Calu3 (cell line): Measurements from ENCODE around the gene DIAPH1. TPM values are rescaled to one million over a fixed set of nuclear protein-coding genes. Genes with fewer than 3 reads are reported as not detected.

Experiments used
- BruUV-seq: library from RNA; stranded (reverse); fragments of 400-500 nt; replicated peaks from 2 replicates; lab custom pipeline; 2021; lab: Mats Ljungman, UMichigan
- CTCF ChIA-PET: fragments of 300-600 bp; sonication (Branson Sonifier 250); formaldehyde crosslinking; loops from one replicate; lab custom pipeline; 2022; ENCODE audit warnings: antibody characterized with exemption; lab: Charles Lee
- DNase-seq: peaks from one replicate; pipeline ENCODE4 v3.0.0; 2022
- H3K27ac Mint-ChIP-seq: one replicate; pipeline ENCODE4 v1.8.0; 2022; ENCODE audit warnings: mixed read lengths; ENCODE audit not compliant: unreplicated experiment
- H3K27me3 Mint-ChIP-seq: one replicate; pipeline ENCODE4 v1.8.0; 2022; ENCODE audit warnings: mixed read lengths; ENCODE audit not compliant: unreplicated experiment
- H3K36me3 Mint-ChIP-seq: one replicate; pipeline ENCODE4 v1.8.0; 2022; ENCODE audit warnings: mild to moderate bottlenecking, moderate library complexity, mixed read lengths; ENCODE audit not compliant: insufficient read depth, unreplicated experiment
- H3K4me1 Mint-ChIP-seq: one replicate; pipeline ENCODE4 v1.8.0; 2022; ENCODE audit warnings: mild to moderate bottlenecking, low read depth, mixed read lengths; ENCODE audit not compliant: unreplicated experiment
- H3K4me3 Mint-ChIP-seq: one replicate; pipeline ENCODE4 v1.8.0; 2022; ENCODE audit warnings: mild to moderate bottlenecking, low read depth, moderate library complexity, mixed read lengths; ENCODE audit not compliant: unreplicated experiment
- H3K9me3 Mint-ChIP-seq: one replicate; pipeline ENCODE4 v1.8.0; 2022; ENCODE audit warnings: low read depth, mixed read lengths; ENCODE audit not compliant: unreplicated experiment
- CTCF ChIP-seq: fragments of 200-600 bp; IDR thresholded peaks from one replicate; pipeline ENCODE4 v1.8.0; 2022; ENCODE audit warnings: antibody characterized with exemption; ENCODE audit not compliant: unreplicated experiment
- intact Hi-C: fragments of 100-400 bp; cut with micrococcal nuclease; formaldehyde crosslinking; loops from one replicate; pipeline ENCODE4 v1.10.0; 2022; ENCODE audit not compliant: unreplicated experiment
- total RNA-seq: library from RNA; stranded (reverse); gene quantifications from 2 replicates; pipeline ENCODE4 v1.2.3, GENCODE V29; 2022

DIAPH1 gene
- total RNA-seq, 1 experiment from 2014 or later: 219 TPM

GRCh38 chr5:141517880-141518617 is 100.8 kb downstream of the DIAPH1 start:
- TF ChIP-seq CTCF: no peak
- intact Hi-C loops: no loop called here
- peaks cover 77% of the 10 kb centered on the region for H3K36me3 Mint-ChIP-seq
- H3K27me3 Mint-ChIP-seq: no peaks in the 10 kb centered on the region
- H3K9me3 Mint-ChIP-seq: no peaks in the 10 kb centered on the region
- peaks cover 40% of the 10 kb centered on the region for H3K4me1 Mint-ChIP-seq
- H3K4me3 Mint-ChIP-seq: no peak overlapping the region
- H3K27ac Mint-ChIP-seq: peak overlapping the region; percentile 62
- CTCF ChIA-PET: interaction anchor here (0.6 kb wide), 2 partner anchors 9 to 131 kb away, joined by 3 to 7 read pairs; no protein-coding TSS in a partner anchor
- DNase-seq: no peak
- no TSS peak for BruUV-seq

GRCh38 chr5:141517312-141517711 is 101.5 kb downstream of the DIAPH1 start:
- H3K4me3 Mint-ChIP-seq: no peak overlapping the region
- H3K27me3 Mint-ChIP-seq: no peaks in the 10 kb centered on the region
- DNase-seq: no peak
- intact Hi-C loops: no loop called here
- no peaks in the 10 kb centered on the region for H3K9me3 Mint-ChIP-seq
- H3K4me1 Mint-ChIP-seq: peaks cover 33% of the 10 kb centered on the region
- H3K36me3 Mint-ChIP-seq: peaks cover 83% of the 10 kb centered on the region
- BruUV-seq: no TSS peak
- CTCF ChIA-PET: interaction anchor here (0.6 kb wide), 1 partner anchor 963 kb away, joined by 3 read pairs; no protein-coding TSS in a partner anchor
- H3K27ac Mint-ChIP-seq: peak overlapping the region; percentile 62
- no peak for TF ChIP-seq CTCF

- intact Hi-C loops: no loop called here
- H3K36me3 Mint-ChIP-seq: peaks cover 83% of the 10 kb centered on the region
- no peak overlapping the region for H3K4me3 Mint-ChIP-seq
Observed at GRCh38 chr5:141516672-141517025, 102.2 kb downstream of the DIAPH1 start.

GRCh38 chr5:141515946-141516671 is 102.7 kb downstream of the DIAPH1 start:
- H3K36me3 Mint-ChIP-seq: peaks cover 83% of the 10 kb centered on the region
- no peak overlapping the region for H3K4me3 Mint-ChIP-seq
- BruUV-seq: no TSS peak
- intact Hi-C loops: no loop called here
- peak overlapping the region; percentile 25 for H3K27ac Mint-ChIP-seq
- H3K9me3 Mint-ChIP-seq: no peaks in the 10 kb centered on the region
- no peak for TF ChIP-seq CTCF
- DNase-seq: no peak
- CTCF ChIA-PET: no interaction called here
- H3K4me1 Mint-ChIP-seq: peaks cover 21% of the 10 kb centered on the region
- H3K27me3 Mint-ChIP-seq: no peaks in the 10 kb centered on the region

More at GRCh38 chr5:141516672-141517025, 102.2 kb downstream of the DIAPH1 start:
- Mint-ChIP-seq H3K27ac (peak overlapping the region; percentile 25), H3K27me3 (no peaks in the 10 kb centered on the region), H3K9me3 (no peaks in the 10 kb centered on the region), H3K4me1 (peaks cover 26% of the 10 kb centered on the region)
- CTCF ChIA-PET: no interaction called here
- no TSS peak for BruUV-seq
- DNase-seq: no peak
- TF ChIP-seq CTCF: no peak
